SH-SY5Y (cell line): ENCODE results near the gene SAMD11.

Experiments used
- GATA2 ChIP-seq: IDR thresholded peaks from 2 replicates; pipeline ENCODE4 v1.6.1; 2011; ENCODE audit warnings: mild to moderate bottlenecking, low read depth, low read length
- GATA3 ChIP-seq: IDR thresholded peaks from 2 replicates; pipeline ENCODE4 v1.6.1; 2011; ENCODE audit warnings: low read depth, mild to moderate bottlenecking, low read length, moderate library complexity

SAMD11 gene

GRCh38 chr1:942864-943533, 19.3 kb downstream of the SAMD11 start:
- no peak for TF ChIP-seq GATA3
- TF ChIP-seq GATA2, result no peak

DNA sequence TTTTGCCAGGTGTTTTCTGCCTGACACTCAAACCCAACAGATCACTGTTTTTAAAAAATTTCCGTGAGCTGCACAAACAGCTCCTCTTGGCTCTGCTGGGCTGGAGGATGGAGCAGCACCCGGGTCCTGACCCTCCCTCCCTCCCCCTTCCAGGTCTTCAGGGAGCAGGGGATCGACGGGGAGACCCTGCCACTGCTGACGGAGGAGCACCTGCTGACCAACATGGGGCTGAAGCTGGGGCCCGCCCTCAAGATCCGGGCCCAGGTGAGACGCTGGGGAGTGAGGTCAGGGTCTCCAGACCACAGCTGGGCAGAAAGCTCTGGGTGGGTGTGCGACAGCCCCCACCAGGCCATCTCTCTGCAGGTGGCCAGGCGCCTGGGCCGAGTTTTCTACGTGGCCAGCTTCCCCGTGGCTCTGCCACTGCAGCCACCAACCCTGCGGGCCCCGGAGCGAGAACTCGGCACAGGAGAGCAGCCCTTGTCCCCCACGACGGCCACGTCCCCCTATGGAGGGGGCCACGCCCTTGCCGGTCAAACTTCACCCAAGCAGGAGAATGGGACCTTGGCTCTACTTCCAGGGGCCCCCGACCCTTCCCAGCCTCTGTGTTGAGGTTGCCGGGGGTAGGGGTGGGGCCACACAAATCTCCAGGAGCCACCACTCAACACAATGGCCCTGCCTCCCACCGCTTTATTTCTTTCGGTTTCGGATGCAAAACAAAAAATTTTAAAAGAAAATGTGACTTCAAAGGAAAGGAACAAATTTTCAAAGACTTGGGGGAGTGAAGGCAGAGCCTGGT, 20.0 kb downstream of the SAMD11 start:
- TF ChIP-seq GATA3 (no peak), GATA2 (no peak)

- TF ChIP-seq GATA3, result no peak
- TF ChIP-seq GATA2, result peak; percentile 72
Observed at GRCh38 chr1:944341-945325, 20.9 kb downstream of the SAMD11 start.

DNA sequence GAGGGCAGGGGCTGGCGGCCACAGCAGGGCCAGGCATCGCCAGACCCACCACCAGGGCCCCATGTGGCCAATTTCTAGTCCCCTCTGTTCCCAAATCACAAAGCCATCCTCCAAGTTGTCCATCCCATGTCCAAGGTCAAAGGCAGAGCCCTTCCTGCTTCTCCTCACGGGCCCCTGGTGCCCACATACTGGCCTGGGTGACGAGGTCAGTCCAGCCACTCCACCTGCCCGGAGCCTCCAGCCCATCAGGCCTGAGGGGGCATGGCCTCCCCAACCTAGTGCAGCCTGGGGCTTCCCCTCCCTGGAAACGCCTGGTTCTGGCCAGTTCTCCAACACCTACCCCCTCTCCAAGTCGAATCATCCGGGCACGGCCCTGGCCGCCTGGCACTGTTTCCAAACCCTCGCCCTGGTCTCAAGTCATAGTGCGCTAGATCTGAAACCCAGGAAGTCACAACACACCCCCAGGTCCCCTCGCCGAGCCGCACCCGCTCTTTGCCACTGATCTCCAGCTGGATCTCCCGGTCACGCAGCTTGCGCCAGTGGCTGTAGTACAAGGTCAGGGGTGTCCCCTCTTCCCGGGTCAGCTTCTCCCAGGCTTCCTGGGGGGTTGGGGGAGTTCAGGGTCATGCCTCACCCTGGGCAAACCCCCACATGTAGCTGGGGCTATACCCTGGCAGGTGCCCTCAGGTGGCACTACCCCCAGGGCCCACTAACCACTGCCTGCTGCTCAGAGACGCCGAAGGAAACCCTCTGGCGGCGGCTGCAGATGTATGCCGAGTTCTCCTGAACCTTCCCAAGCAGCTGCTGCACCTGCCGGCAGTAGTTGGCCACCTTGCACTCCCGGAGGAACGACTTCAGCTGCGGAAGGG, 22.2 kb downstream of the SAMD11 start:
- no peak for TF ChIP-seq GATA2
- TF ChIP-seq GATA3, result no peak

DNA sequence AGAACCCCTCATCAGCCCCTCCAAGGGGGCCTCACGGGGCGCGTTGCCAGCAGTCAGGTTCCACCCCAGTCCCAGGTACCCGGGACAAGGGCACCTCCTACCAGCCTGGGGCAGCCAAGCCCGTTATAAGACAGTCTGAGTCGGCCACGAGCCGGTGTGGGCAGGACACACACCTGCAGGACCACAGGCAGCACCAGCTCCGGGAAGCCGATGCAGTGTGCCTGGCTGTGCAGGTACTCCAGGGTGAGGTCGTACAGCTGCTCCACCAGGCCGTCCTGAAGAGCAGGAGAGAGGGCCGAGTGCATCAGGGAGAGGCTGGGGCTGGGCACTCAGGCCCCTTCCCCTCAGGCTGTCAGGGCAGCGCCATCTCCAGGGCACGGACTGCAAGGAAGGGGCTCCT, 24.2 kb downstream of the SAMD11 start:
- TF ChIP-seq GATA3, result no peak
- TF ChIP-seq GATA2, result no peak

DNA sequence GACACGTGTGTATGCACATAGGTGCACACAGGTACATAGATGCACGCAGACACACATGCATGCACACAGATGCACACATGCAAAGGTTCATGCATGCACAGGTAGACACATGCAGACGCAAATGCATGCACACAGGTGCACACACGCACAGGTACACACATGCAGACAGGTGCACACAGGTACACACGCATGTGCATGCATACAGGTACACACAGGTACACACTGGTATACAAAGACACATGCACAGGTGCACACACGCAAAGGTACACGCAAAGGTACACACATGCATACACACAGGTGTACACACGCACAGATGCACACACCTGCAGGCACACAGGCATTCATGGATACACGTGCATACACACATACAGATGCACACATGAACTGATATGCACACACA, 26.5 kb downstream of the SAMD11 start:
- TF ChIP-seq GATA2 (no peak), GATA3 (no peak)

GRCh38 chr1:950881-951280, 27.2 kb downstream of the SAMD11 start:
- TF ChIP-seq GATA3 (no peak), GATA2 (no peak)

DNA sequence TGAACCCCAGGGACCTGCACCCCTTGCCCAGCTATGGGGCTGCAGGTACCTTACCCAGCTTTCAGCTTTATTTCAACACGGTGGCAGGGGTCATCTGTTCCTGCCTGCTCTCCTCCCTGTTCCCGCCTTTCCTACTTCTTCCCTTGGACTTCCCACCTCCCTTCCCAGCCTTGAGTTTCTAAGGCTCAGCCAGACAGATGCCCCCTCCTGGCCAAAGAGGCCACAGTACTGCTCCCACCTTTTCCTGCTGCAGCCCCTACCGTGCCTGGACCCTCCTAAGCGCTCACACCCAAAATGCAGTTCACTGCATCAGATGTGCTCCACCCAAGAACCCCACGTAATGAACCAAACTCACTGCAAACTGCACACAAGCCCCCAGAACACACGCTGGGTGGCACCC, 27.6 kb downstream of the SAMD11 start:
- TF ChIP-seq GATA3 (no peak), GATA2 (no peak)

- TF ChIP-seq GATA2 (no peak), GATA3 (no peak)
Observed at GRCh38 chr1:952201-952600, 28.5 kb downstream of the SAMD11 start.

- TF ChIP-seq GATA2 (no peak), GATA3 (no peak)
Observed at GRCh38 chr1:952603-953002, 28.9 kb downstream of the SAMD11 start.

GRCh38 chr1:953524-954320, 30.0 kb downstream of the SAMD11 start:
- TF ChIP-seq GATA3 (no peak), GATA2 (no peak)

GRCh38 chr1:954927-955326, 31.2 kb downstream of the SAMD11 start:
- TF ChIP-seq GATA3 (no peak), GATA2 (no peak)
